Neutrophil (primary cell): ENCODE results near the gene SRRM2.

Experiments
- H3K27ac ChIP-seq: fragments of 200-600 bp; sonication (generic); 2 replicates; pipeline ENCODE4 v1.5.1; 2016; ENCODE audit warnings: mild to moderate bottlenecking, moderate library complexity
- H3K27me3 ChIP-seq: fragments of 200-600 bp; sonication (generic); 2 replicates; pipeline ENCODE4 v1.6.0; 2016; ENCODE audit warnings: mild to moderate bottlenecking
- H3K36me3 ChIP-seq: fragments of 200-600 bp; sonication (generic); 2 replicates; pipeline ENCODE4 v1.5.1; 2017
- H3K4me1 ChIP-seq, 2 experiments: fragments of 200-600 bp in 1 of 2; sonication (generic) in 1 of 2; 1 replicate in 1 of 2; 2 replicates in 1 of 2; pipeline versions ENCODE4 v1.5.1 to v1.6.1; 2013 to 2016; ENCODE audit warnings: low read depth in 1 of 2, low read length in 1 of 2, mild to moderate bottlenecking in 1 of 2, moderate library complexity in 1 of 2; ENCODE audit not compliant: control insufficient read depth in 1 of 2, insufficient read depth in 1 of 2
- H3K4me3 ChIP-seq, 2 experiments: fragments of 200-600 bp in 1 of 2; sonication (generic) in 1 of 2; 1 replicate in 1 of 2; 2 replicates in 1 of 2; pipeline ENCODE4 v1.5.1; 2013 to 2016; ENCODE audit warnings: low read depth in 1 of 2, low read length in 1 of 2, mild to moderate bottlenecking in 1 of 2, moderate library complexity in 1 of 2
- H3K9me3 ChIP-seq: fragments of 200-600 bp; sonication (generic); 2 replicates; pipeline ENCODE4 v1.5.1; 2016
- CTCF ChIP-seq: fragments of 200-600 bp; sonication (generic); IDR thresholded peaks from 2 replicates; pipeline ENCODE4 v1.5.1; 2016; ENCODE audit warnings: antibody characterized with exemption

The SRRM2 gene

GRCh38 chr16:2778630-2778958, 26.2 kb downstream of the SRRM2 start:
- Histone ChIP-seq H3K27me3 (peaks cover 12% of the 10 kb centered on the region), H3K27ac (peak overlapping the region; percentile 92), H3K4me1 (peaks cover 30 to 33% of the 10 kb centered on the region in 2 experiments), H3K9me3 (no peaks in the 10 kb centered on the region), H3K36me3 (peaks cover 18% of the 10 kb centered on the region), H3K4me3 (peak overlapping the region in 1 of 2 experiments; percentile 100)
- TF ChIP-seq CTCF: no peak

- no peak for TF ChIP-seq CTCF
- Histone ChIP-seq H3K27ac (no peak overlapping the region), H3K36me3 (peaks cover 11% of the 10 kb centered on the region), H3K4me3 (no peak overlapping the region), H3K27me3 (peaks cover 19% of the 10 kb centered on the region), H3K4me1 (peaks cover 30 to 33% of the 10 kb centered on the region in 2 experiments), H3K9me3 (no peaks in the 10 kb centered on the region)
These were observed 26.9 kb downstream of the SRRM2 start for GRCh38 chr16:2779151-2779920.

- H3K27ac ChIP-seq: no peak overlapping the region
- no peak for TF ChIP-seq CTCF
- H3K27me3 ChIP-seq: peaks cover 28% of the 10 kb centered on the region
- no peak overlapping the region for H3K4me3 ChIP-seq
- H3K9me3 ChIP-seq: no peaks in the 10 kb centered on the region
- H3K36me3 ChIP-seq: peaks cover 2% of the 10 kb centered on the region
- peaks cover 29 to 31% of the 10 kb centered on the region in 2 experiments for H3K4me1 ChIP-seq
These were observed 27.8 kb downstream of the SRRM2 start for GRCh38 chr16:2779978-2780898.

- Histone ChIP-seq H3K9me3 (no peaks in the 10 kb centered on the region), H3K36me3 (no peaks in the 10 kb centered on the region), H3K4me1 (peaks cover 26% of the 10 kb centered on the region in 2 experiments), H3K27me3 (peaks cover 53% of the 10 kb centered on the region), H3K27ac (no peak overlapping the region), H3K4me3 (no peak overlapping the region)
- no peak for TF ChIP-seq CTCF
These were observed 30.3 kb downstream of the SRRM2 start for GRCh38 chr16:2782583-2783351.

GRCh38 chr16:2783581-2784357, 31.3 kb downstream of the SRRM2 start:
- Histone ChIP-seq H3K27ac (no peak overlapping the region), H3K4me1 (peaks cover 16 to 17% of the 10 kb centered on the region in 2 experiments), H3K9me3 (no peaks in the 10 kb centered on the region), H3K4me3 (no peak overlapping the region), H3K36me3 (no peaks in the 10 kb centered on the region), H3K27me3 (peaks cover 63% of the 10 kb centered on the region)
- no peak for TF ChIP-seq CTCF
